ENCODE results near the gene FRMD4A. TPM values are rescaled to one million over a fixed set of nuclear protein-coding genes. Genes with fewer than 3 reads are reported as not detected.

FRMD4A gene
- total RNA-seq, 5 donors from 2014 or later (not counting 1 experiment from before 2014, with no cell fraction given), result 1.3 to 1.8 (median 1.4) TPM

DNA sequence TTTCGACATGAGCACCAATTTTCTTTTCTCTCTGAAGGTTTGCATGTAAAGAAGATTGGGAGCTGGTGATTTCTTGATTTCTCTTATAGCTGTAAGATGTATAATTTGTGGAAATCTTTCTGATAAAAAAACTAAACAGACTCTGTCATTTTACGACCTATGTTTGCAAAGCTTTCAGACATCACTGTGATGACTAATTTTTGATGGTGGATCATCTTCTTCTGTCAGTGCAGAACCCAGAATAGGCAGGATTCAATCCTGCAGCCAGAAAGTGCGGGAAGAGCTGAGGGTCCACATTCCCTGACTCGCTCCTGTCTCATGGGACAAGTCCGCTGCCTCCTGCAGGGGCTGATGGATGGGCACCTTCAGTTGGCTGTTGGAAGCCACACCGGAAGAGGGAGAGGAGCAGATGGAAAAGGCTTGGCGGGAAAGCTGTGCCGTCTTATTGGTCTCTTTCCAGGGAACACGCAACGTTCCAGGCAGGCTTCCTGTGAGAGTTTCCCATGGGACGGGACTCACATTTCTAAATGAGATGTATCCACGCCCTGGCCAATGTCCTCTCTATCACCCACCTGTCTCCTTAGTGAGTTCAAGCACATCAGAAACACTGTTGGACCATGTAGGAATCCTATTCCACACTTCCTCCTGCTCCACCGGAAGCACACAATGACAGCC, 557.1 kb downstream of the FRMD4A start:
- Mint-ChIP-seq H3K9me3 (no peaks in the 10 kb centered on the region), H3K27ac (no peak overlapping the region), H3K36me3 (no peaks in the 10 kb centered on the region), H3K27me3 (peaks cover 19 to 38% of the 10 kb centered on the region in 2 donors), H3K4me3 (no peak overlapping the region), H3K4me1 (peaks cover 0 to 7% (median 3%) of the 10 kb centered on the region in 3 donors)
- no peaks in the 10 kb centered on the region for H3K9me3 ChIP-seq
- no peak overlapping the region for H3K27ac ChIP-seq (ENCODE audit: low read length)
- peaks cover 0 to 3% of the 10 kb centered on the region in 2 experiments for H3K4me1 ChIP-seq (ENCODE audit: control insufficient read depth in 1 of 2, extremely low read depth in 1 of 2, insufficient read depth in 2 of 2, low read length in 2 of 2)
- no peak overlapping the region for H3K4me3 ChIP-seq (ENCODE audit: control insufficient read depth in 1 of 2, extremely low read depth in 1 of 2, low read length in 1 of 2)
- no peak for DNase-seq
- POLR2A ChIA-PET, result no interaction called here
- no peaks in the 10 kb centered on the region for H3K36me3 ChIP-seq (ENCODE audit: control insufficient read depth in 2 of 2, extremely low read depth in 1 of 2, insufficient read depth in 1 of 2, low read length in 1 of 2)
- ATAC-seq (replicated peaks in 1 of 4), result no peak
- CTCF ChIA-PET, result interaction anchor here in 1 of 2 donors (0.7 to 2.4 kb wide), 2 partner anchors 9 to 11 kb away, joined by 4 to 13 read pairs; no protein-coding TSS in a partner anchor
- H3K27me3 ChIP-seq (replicated peaks in 1 of 2; ENCODE audit: control insufficient read depth in 2 of 2, extremely low read depth in 1 of 2, insufficient read depth in 2 of 2, low read length in 1 of 2), result peaks cover 0 to 28% of the 10 kb centered on the region in 2 experiments
- 85% methylated on average over 8 of the region's 13 CpGs for WGBS (ENCODE audit: insufficient coverage)

- POLR2A ChIA-PET, result no interaction called here
- H3K9me3 ChIP-seq, result no peaks in the 10 kb centered on the region
Observed at GRCh38 chr10:13773043-13773442, 557.7 kb downstream of the FRMD4A start.

GRCh38 chr10:13771992-13772391, 558.7 kb downstream of the FRMD4A start:
- CTCF ChIA-PET, result interaction anchor here (0.5 to 2.4 kb wide), 3 partner anchors 11 to 771 kb away, joined by 3 to 13 read pairs (median 3); no protein-coding TSS in a partner anchor
- POLR2A ChIA-PET, result no interaction called here
- no peak overlapping the region for H3K27ac ChIP-seq (ENCODE audit: low read length)
- no peak overlapping the region for H3K4me3 ChIP-seq (ENCODE audit: control insufficient read depth in 1 of 2, extremely low read depth in 1 of 2, low read length in 1 of 2)
- Mint-ChIP-seq H3K4me1 (no peaks in the 10 kb centered on the region), H3K9me3 (no peaks in the 10 kb centered on the region), H3K36me3 (no peaks in the 10 kb centered on the region), H3K4me3 (no peak overlapping the region), H3K27ac (no peak overlapping the region), H3K27me3 (peaks cover 19 to 35% of the 10 kb centered on the region in 2 donors)
- peaks cover 0 to 30% of the 10 kb centered on the region in 2 experiments for H3K27me3 ChIP-seq (replicated peaks in 1 of 2; ENCODE audit: control insufficient read depth in 2 of 2, extremely low read depth in 1 of 2, insufficient read depth in 2 of 2, low read length in 1 of 2)
- DNase-seq (no peak), ATAC-seq (replicated peaks in 1 of 4) (no peak)
- no peaks in the 10 kb centered on the region for H3K9me3 ChIP-seq
- H3K36me3 ChIP-seq (ENCODE audit: control insufficient read depth in 2 of 2, extremely low read depth in 1 of 2, insufficient read depth in 1 of 2, low read length in 1 of 2), result no peaks in the 10 kb centered on the region
- H3K4me1 ChIP-seq (ENCODE audit: control insufficient read depth in 1 of 2, extremely low read depth in 1 of 2, insufficient read depth in 2 of 2, low read length in 2 of 2), result no peaks in the 10 kb centered on the region
- 50% methylated on average over 1 of the region's 4 CpGs for WGBS (ENCODE audit: insufficient coverage)

More at GRCh38 chr10:13773043-13773442, 557.7 kb downstream of the FRMD4A start:
- peaks cover 0 to 3% (median 2%) of the 10 kb centered on the region in 3 donors for H3K4me1 Mint-ChIP-seq
- CTCF ChIA-PET, result interaction anchor here in 1 of 2 donors (2.4 kb wide), 1 partner anchor 9 kb away, joined by 13 read pairs; no protein-coding TSS in a partner anchor
- no peak overlapping the region for H3K4me3 Mint-ChIP-seq
- no peaks in the 10 kb centered on the region for H3K36me3 Mint-ChIP-seq
- Histone ChIP-seq H3K4me3 (ENCODE audit: control insufficient read depth in 1 of 2, extremely low read depth in 1 of 2, low read length in 1 of 2) (no peak overlapping the region), H3K27me3 (replicated peaks in 1 of 2; ENCODE audit: control insufficient read depth in 2 of 2, extremely low read depth in 1 of 2, insufficient read depth in 2 of 2, low read length in 1 of 2) (peaks cover 0 to 30% of the 10 kb centered on the region in 2 experiments), H3K27ac (ENCODE audit: low read length) (no peak overlapping the region), H3K4me1 (ENCODE audit: control insufficient read depth in 1 of 2, extremely low read depth in 1 of 2, insufficient read depth in 2 of 2, low read length in 2 of 2) (peaks cover 0 to 3% of the 10 kb centered on the region in 2 experiments), H3K36me3 (ENCODE audit: control insufficient read depth in 2 of 2, extremely low read depth in 1 of 2, insufficient read depth in 1 of 2, low read length in 1 of 2) (no peaks in the 10 kb centered on the region)
- ATAC-seq (replicated peaks in 1 of 4) (no peak), DNase-seq (no peak)
- no peak overlapping the region for H3K27ac Mint-ChIP-seq
- 100% methylated on average over 1 of the region's 8 CpGs for WGBS (ENCODE audit: insufficient coverage)
- peaks cover 19 to 38% of the 10 kb centered on the region in 2 donors for H3K27me3 Mint-ChIP-seq
- no peaks in the 10 kb centered on the region for H3K9me3 Mint-ChIP-seq

DNA sequence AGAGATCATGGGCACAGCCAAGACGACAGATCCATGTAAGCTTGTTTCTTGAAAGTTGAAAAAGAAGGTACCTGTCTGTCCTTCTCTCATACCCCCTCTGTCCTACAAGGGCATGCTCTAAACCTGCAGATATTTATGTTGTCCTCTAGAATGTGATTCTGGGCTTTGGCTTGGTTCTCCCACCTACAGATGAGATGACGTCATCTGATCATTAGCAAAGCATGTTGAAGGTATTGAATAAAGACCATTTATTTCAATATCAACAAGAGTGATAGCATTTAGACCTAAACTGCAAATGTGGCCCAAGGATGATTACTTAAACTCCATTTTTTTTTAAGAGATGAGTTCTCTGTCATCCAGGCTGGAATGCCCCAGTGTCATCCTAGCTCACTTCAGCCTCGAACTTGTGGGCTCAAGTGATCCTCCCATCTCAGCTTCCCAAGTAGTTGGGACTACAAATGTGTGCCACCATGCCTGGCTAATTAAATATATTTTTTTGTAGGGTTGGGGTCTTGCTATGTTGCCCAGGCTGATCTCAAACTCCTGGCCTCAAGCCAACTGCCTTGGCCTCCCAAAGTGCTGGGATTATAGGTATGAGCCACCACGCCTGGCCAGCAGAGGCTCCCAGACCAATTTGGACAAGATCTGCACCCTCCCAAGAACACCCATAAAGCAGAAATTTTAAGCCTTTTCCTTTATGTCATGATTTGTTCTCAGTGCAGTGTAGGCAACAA, 559.8 kb downstream of the FRMD4A start:
- Mint-ChIP-seq H3K27me3 (peaks cover 16 to 31% of the 10 kb centered on the region in 2 donors), H3K4me1 (no peaks in the 10 kb centered on the region), H3K4me3 (no peak overlapping the region), H3K27ac (no peak overlapping the region), H3K9me3 (no peaks in the 10 kb centered on the region), H3K36me3 (no peaks in the 10 kb centered on the region)
- CTCF ChIA-PET, result no interaction called here
- H3K27me3 ChIP-seq (replicated peaks in 1 of 2; ENCODE audit: control insufficient read depth in 2 of 2, extremely low read depth in 1 of 2, insufficient read depth in 2 of 2, low read length in 1 of 2), result peaks cover 0 to 30% of the 10 kb centered on the region in 2 experiments
- no peaks in the 10 kb centered on the region for H3K9me3 ChIP-seq
- WGBS (ENCODE audit: insufficient coverage), result no CpG with 5 or more reads among the region's 4 CpGs
- no peak overlapping the region for H3K4me3 ChIP-seq (ENCODE audit: control insufficient read depth in 1 of 2, extremely low read depth in 1 of 2, low read length in 1 of 2)
- no peak for DNase-seq
- POLR2A ChIA-PET, result no interaction called here
- ATAC-seq (replicated peaks in 1 of 4), result no peak
- no peaks in the 10 kb centered on the region for H3K4me1 ChIP-seq (ENCODE audit: control insufficient read depth in 1 of 2, extremely low read depth in 1 of 2, insufficient read depth in 2 of 2, low read length in 2 of 2)
- no peaks in the 10 kb centered on the region for H3K36me3 ChIP-seq (ENCODE audit: control insufficient read depth in 2 of 2, extremely low read depth in 1 of 2, insufficient read depth in 1 of 2, low read length in 1 of 2)
- no peak overlapping the region for H3K27ac ChIP-seq (ENCODE audit: low read length)

DNA sequence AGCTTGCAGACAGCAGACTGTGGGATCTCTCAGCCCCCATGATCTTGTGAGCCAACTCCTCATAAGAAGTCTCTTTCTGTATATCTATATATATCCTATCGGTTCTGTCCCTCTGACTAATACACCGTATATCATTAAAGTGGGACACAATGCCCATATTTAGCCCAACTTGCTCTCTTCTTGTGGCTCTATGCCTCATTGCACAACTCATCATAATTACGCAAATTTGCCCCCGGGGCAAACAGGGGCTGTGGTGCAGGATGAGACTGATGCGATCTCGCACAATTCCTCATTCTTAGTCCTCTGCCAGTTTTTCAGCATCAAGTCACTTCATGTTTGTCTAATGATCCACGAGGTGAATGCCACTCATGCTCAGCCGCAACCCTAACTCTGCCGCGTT, 560.8 kb downstream of the FRMD4A start:
- Mint-ChIP-seq H3K4me3 (no peak overlapping the region), H3K27me3 (peaks cover 14 to 24% of the 10 kb centered on the region in 2 donors), H3K4me1 (no peaks in the 10 kb centered on the region), H3K9me3 (no peaks in the 10 kb centered on the region), H3K27ac (no peak overlapping the region), H3K36me3 (no peaks in the 10 kb centered on the region)
- DNase-seq (no peak), ATAC-seq (replicated peaks in 1 of 4) (no peak)
- Histone ChIP-seq H3K36me3 (ENCODE audit: control insufficient read depth in 2 of 2, extremely low read depth in 1 of 2, insufficient read depth in 1 of 2, low read length in 1 of 2) (no peaks in the 10 kb centered on the region), H3K4me3 (ENCODE audit: control insufficient read depth in 1 of 2, extremely low read depth in 1 of 2, low read length in 1 of 2) (no peak overlapping the region), H3K27me3 (replicated peaks in 1 of 2; ENCODE audit: control insufficient read depth in 2 of 2, extremely low read depth in 1 of 2, insufficient read depth in 2 of 2, low read length in 1 of 2) (peaks cover 0 to 28% of the 10 kb centered on the region in 2 experiments), H3K9me3 (no peaks in the 10 kb centered on the region), H3K4me1 (ENCODE audit: control insufficient read depth in 1 of 2, extremely low read depth in 1 of 2, insufficient read depth in 2 of 2, low read length in 2 of 2) (no peaks in the 10 kb centered on the region), H3K27ac (ENCODE audit: low read length) (no peak overlapping the region)
- ChIA-PET POLR2A (no interaction called here), CTCF (no interaction called here)
- WGBS (ENCODE audit: insufficient coverage), result 98% methylated on average over 5 of the region's 10 CpGs

DNA sequence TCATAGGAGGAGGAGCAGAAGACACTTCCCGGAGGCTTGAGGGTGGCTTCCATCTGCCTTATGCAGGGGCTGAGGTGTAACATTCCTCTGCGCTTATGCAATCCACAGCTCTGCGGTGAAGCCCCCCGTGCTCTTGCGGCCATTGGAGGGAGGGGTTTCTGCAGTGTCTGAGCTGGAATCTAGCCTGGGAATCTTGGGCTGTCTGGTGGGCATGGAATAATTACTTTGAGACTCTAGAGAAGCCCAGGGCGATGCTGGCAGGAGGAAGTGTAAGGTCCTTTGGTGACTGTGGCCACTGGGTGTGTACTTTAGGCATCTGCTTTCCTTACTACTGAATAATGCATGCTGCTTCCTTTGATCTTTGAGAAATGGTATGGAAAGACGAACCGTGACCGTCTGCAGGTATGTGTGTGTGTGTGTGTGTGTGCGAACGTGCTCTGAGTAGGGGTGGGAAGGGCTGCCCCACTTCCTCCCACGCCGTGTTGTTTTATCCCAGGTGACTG, 563.0 kb downstream of the FRMD4A start:
- H3K27ac Mint-ChIP-seq, result no peak overlapping the region
- no peak for ATAC-seq (replicated peaks in 1 of 4)
- H3K27me3 Mint-ChIP-seq, result peaks cover 4 to 6% of the 10 kb centered on the region in 2 donors
- no peaks in the 10 kb centered on the region for H3K9me3 Mint-ChIP-seq
- ChIA-PET POLR2A (no interaction called here), CTCF (no interaction called here)
- no peak overlapping the region for H3K27ac ChIP-seq (ENCODE audit: low read length)
- H3K4me3 Mint-ChIP-seq, result no peak overlapping the region
- no peaks in the 10 kb centered on the region for H3K9me3 ChIP-seq
- no peaks in the 10 kb centered on the region for H3K36me3 ChIP-seq (ENCODE audit: control insufficient read depth in 2 of 2, extremely low read depth in 1 of 2, insufficient read depth in 1 of 2, low read length in 1 of 2)
- no peak overlapping the region for H3K4me3 ChIP-seq (ENCODE audit: control insufficient read depth in 1 of 2, extremely low read depth in 1 of 2, low read length in 1 of 2)
- WGBS (ENCODE audit: insufficient coverage), result 74% methylated on average over 9 of the region's 13 CpGs
- no peaks in the 10 kb centered on the region for H3K4me1 Mint-ChIP-seq
- H3K4me1 ChIP-seq (ENCODE audit: control insufficient read depth in 1 of 2, extremely low read depth in 1 of 2, insufficient read depth in 2 of 2, low read length in 2 of 2), result no peaks in the 10 kb centered on the region
- peaks cover 0 to 17% of the 10 kb centered on the region in 2 experiments for H3K27me3 ChIP-seq (replicated peaks in 1 of 2; ENCODE audit: control insufficient read depth in 2 of 2, extremely low read depth in 1 of 2, insufficient read depth in 2 of 2, low read length in 1 of 2)
- no peaks in the 10 kb centered on the region for H3K36me3 Mint-ChIP-seq
- no peak for DNase-seq
